HepG2 (cell line): Measurements from ENCODE around the gene ABCC3. TPM values are rescaled to one million over a fixed set of nuclear protein-coding genes. Genes with fewer than 3 reads are reported as not detected.
A peak's percentile ranks its signal among the peaks of the same experiment; 100 is the strongest.

Source experiments
- ATAC-seq: fragments of 200-7000 bp; cut with Tn5 transposase; 3 replicates; pipeline ENCODE4 v1.9.1; 2020; ENCODE audit warnings: mild to moderate bottlenecking, moderate library complexity
- BruUV-seq: library from RNA; stranded (reverse); fragments of 400-500 nt; replicated peaks from 2 replicates; lab custom pipeline; 2021; lab: Mats Ljungman, UMichigan
- CTCF ChIA-PET: fragments of 300-600 bp; formaldehyde crosslinking; extraction: SDS; loops from one replicate; lab custom pipeline; 2021; ENCODE audit warnings: low total read pairs, inconsistent platforms, low intra/inter-chr PET ratio; lab: Yijun Ruan, JAX
- POLR2A ChIA-PET: fragments of 350-600 bp; sonication (Branson Sonifier 250); formaldehyde crosslinking; loops from one replicate; lab custom pipeline; 2020; ENCODE audit warnings: antibody characterized with exemption, inconsistent platforms; lab: Yijun Ruan, JAX
- DNase-seq: peaks from one replicate; pipeline ENCODE4 v3.0.0-alpha.2; 2015; ENCODE audit warnings: low spot score
- FAIRE-seq: peaks from 3 replicates; lab custom pipeline; 2011; peaks lifted over from hg19 to GRCh38; lab: Jason Lieb, UNC
- H2AFZ ChIP-seq: one replicate; pipeline ENCODE4 v1.6.1; 2011; ENCODE audit warnings: low read length, inconsistent platforms
- H3K27ac ChIP-seq: fragments of 300-600 bp; 3 replicates; pipeline ENCODE4 v1.8.0; 2011; ENCODE audit warnings: mixed run types, mild to moderate bottlenecking, mixed read lengths, low read length, inconsistent platforms; ENCODE audit not compliant: insufficient read depth; ENCODE audit errors: extremely low read length
- H3K27me3 ChIP-seq, 2 experiments: fragments of 200-600 bp in 1 of 2; 2 replicates in 1 of 2; 3 replicates in 1 of 2; pipeline versions ENCODE4 v1.6.0 to v1.8.0; 2011; ENCODE audit warnings: low read length in 2 of 2, mild to moderate bottlenecking in 2 of 2, moderate library complexity in 2 of 2, inconsistent platforms in 1 of 2; ENCODE audit not compliant: insufficient read depth in 2 of 2, control insufficient read depth in 1 of 2
- H3K36me3 ChIP-seq, 2 experiments: fragments of 200-600 bp in 1 of 2; replicated peaks in 1 of 2; 2 replicates in 1 of 2; 3 replicates in 1 of 2; pipeline versions ENCODE4 v1.5.1 to v1.8.0; 2011; ENCODE audit warnings: low read length in 2 of 2, inconsistent platforms in 1 of 2; ENCODE audit not compliant: insufficient read depth in 2 of 2, control insufficient read depth in 1 of 2
- H3K4me1 ChIP-seq: 2 replicates; pipeline ENCODE4 v1.5.1; 2012; ENCODE audit warnings: low read length, inconsistent platforms; ENCODE audit not compliant: insufficient read depth
- H3K4me2 ChIP-seq: 2 replicates; pipeline ENCODE4 v1.6.0; 2011; ENCODE audit warnings: low read depth, low read length, inconsistent platforms
- H3K4me3 ChIP-seq, 3 experiments: fragments of 200-600 bp in 1 of 3; sonication (generic), shearing (Covaris generic) in 1 of 3; replicated peaks in 1 of 3; 2 replicates each; pipeline ENCODE4 v1.5.1; 2011 to 2016; ENCODE audit warnings: low read length in 3 of 3, inconsistent platforms in 2 of 3, low read depth in 2 of 3, mild to moderate bottlenecking in 2 of 3, control low read depth in 1 of 3, mixed read lengths in 1 of 3; ENCODE audit not compliant: insufficient read depth in 1 of 3
- H3K79me2 ChIP-seq: one replicate; pipeline ENCODE4 v1.6.1; 2011; ENCODE audit warnings: low read length, inconsistent platforms; ENCODE audit not compliant: insufficient read depth
- H3K9ac ChIP-seq: 2 replicates; pipeline ENCODE4 v1.6.0; 2011; ENCODE audit warnings: mild to moderate bottlenecking, low read depth, low read length, inconsistent platforms; ENCODE audit not compliant: insufficient read depth
- H3K9me3 ChIP-seq: 2 replicates; pipeline ENCODE4 v1.5.1; 2012; ENCODE audit warnings: mild to moderate bottlenecking, low read length
- H4K20me1 ChIP-seq: 2 replicates; pipeline ENCODE4 v1.6.0; 2011; ENCODE audit warnings: inconsistent platforms, mild to moderate bottlenecking, low read length, moderate library complexity; ENCODE audit not compliant: insufficient read depth
- CBX1 ChIP-seq: IDR thresholded peaks from one replicate; pipeline ENCODE4 v1.6.1; 2016; ENCODE audit warnings: antibody characterized with exemption, low read depth
- FOXC1 ChIP-seq: sonication (generic); formaldehyde crosslinking; IDR thresholded peaks from 2 replicates; pipeline ENCODE4 v1.8.0; 2022; ENCODE audit warnings: mild to moderate bottlenecking, missing genetic modification reagents, borderline replicate concordance
- MYNN ChIP-seq: sonication (generic); formaldehyde crosslinking; IDR thresholded peaks from 2 replicates; pipeline ENCODE4 v1.4.0; 2020; ENCODE audit warnings: mild to moderate bottlenecking, low read depth, missing genetic modification reagents
- NFRKB ChIP-seq: fragments of 450-650 bp; IDR thresholded peaks from 2 replicates; pipeline ENCODE4 v1.6.1; 2017
- NFYB ChIP-seq: sonication (generic); formaldehyde crosslinking; IDR thresholded peaks from 2 replicates; pipeline ENCODE4 v1.4.0; 2020; ENCODE audit warnings: missing genetic modification reagents
- PCBP1 ChIP-seq: fragments of 200-400 bp; formaldehyde crosslinking; IDR thresholded peaks from 2 replicates; pipeline ENCODE4 v1.6.1; 2017; ENCODE audit warnings: mild to moderate bottlenecking, low read depth, low read length, borderline replicate concordance
- RBAK ChIP-seq: sonication (generic); formaldehyde crosslinking; IDR thresholded peaks from 2 replicates; pipeline ENCODE4 v1.5.1; 2020; ENCODE audit warnings: mild to moderate bottlenecking, missing genetic modification reagents
- RCOR2 ChIP-seq: IDR thresholded peaks from 2 replicates; pipeline ENCODE4 v1.6.1; 2016; ENCODE audit warnings: missing biosample characterization, missing genetic modification reagents
- SIX4 ChIP-seq: sonication (generic); formaldehyde crosslinking; IDR thresholded peaks from 2 replicates; pipeline ENCODE4 v1.4.0; 2020; ENCODE audit warnings: missing genetic modification reagents
- SP140L ChIP-seq: sonication (generic); formaldehyde crosslinking; IDR thresholded peaks from 2 replicates; pipeline ENCODE4 v1.4.0; 2020; ENCODE audit warnings: missing genetic modification reagents, borderline replicate concordance
- TOE1 ChIP-seq: sonication (generic); formaldehyde crosslinking; IDR thresholded peaks from 2 replicates; pipeline ENCODE4 v1.4.0; 2020; ENCODE audit warnings: mild to moderate bottlenecking, missing genetic modification reagents
- ZFP82 ChIP-seq: sonication (generic); formaldehyde crosslinking; IDR thresholded peaks from 2 replicates; pipeline ENCODE4 v1.5.1; 2020; ENCODE audit warnings: mild to moderate bottlenecking, missing genetic modification reagents, borderline replicate concordance
- ZNF234 ChIP-seq: sonication (generic); formaldehyde crosslinking; conservative IDR thresholded peaks from 2 replicates; pipeline ENCODE4 v1.5.1; 2020; ENCODE audit warnings: mild to moderate bottlenecking, missing genetic modification reagents
- ZNF510 ChIP-seq: sonication (generic); formaldehyde crosslinking; IDR thresholded peaks from 2 replicates; pipeline ENCODE4 v1.4.0; 2020; ENCODE audit warnings: low read depth, mild to moderate bottlenecking, missing genetic modification reagents
- ZNF879 ChIP-seq: sonication (generic); formaldehyde crosslinking; IDR thresholded peaks from 2 replicates; pipeline ENCODE4 v1.8.1; 2023; ENCODE audit warnings: missing genetic modification reagents
- WGBS: methylation state at CpG from one replicate; pipeline ENCODE4 v1.1.6; 2017; ENCODE audit warnings: low lambda C conversion rate; 5-methylcytosine and 5-hydroxymethylcytosine counted together
- in situ Hi-C: cut with HindIII; loops from 2 replicates; pipeline ENCODE4 v1.10.0; 2017; ENCODE audit warnings: low pct_unique_long_range_greater_than_20kb; ENCODE audit not compliant: extremely low pct_ligation_motif_present
- intact Hi-C: fragments of 100-400 bp; cut with micrococcal nuclease; formaldehyde crosslinking; loops from one replicate; pipeline ENCODE4 v1.10.0; 2022; ENCODE audit not compliant: unreplicated experiment
- polyA plus RNA-seq, 8 experiments: library from polyadenylated mRNA; depleted of rRNA in 3 of 8; stranded (reverse) in 7 of 8; unstranded in 1 of 8; fragments of >200 nt; fragmentation: Illumina TruSeq in 4 of 8; extraction: Trizol in 4 of 8; gene quantifications; 2 replicates each; pipeline versions ENCODE4 v1.2.1 to v1.2.3, GENCODE V29; 2011 to 2016; ENCODE audit warnings: low read depth in 4 of 8, missing spikeins in 1 of 8, mixed read lengths in 1 of 8; ENCODE audit not compliant: insufficient read depth in 1 of 8
- total RNA-seq, 5 experiments: library from RNA; depleted of rRNA; stranded (reverse); fragments of >200 nt; fragmentation: Illumina TruSeq; extraction: Trizol; gene quantifications; 2 replicates each; pipeline ENCODE4 v1.2.3, GENCODE V29; 2016; ENCODE audit warnings: low read depth in 1 of 5
- TF ChIP-seq, protein P1 (sequence below): conservative IDR thresholded peaks from 2 replicates; pipeline ENCODE4 v1.6.1; 2018; ENCODE audit warnings: missing genetic modification reagents
- TF ChIP-seq, protein P2 (sequence below): sonication (generic); formaldehyde crosslinking; IDR thresholded peaks from 2 replicates; pipeline ENCODE4 v1.4.0; 2020; ENCODE audit warnings: missing genetic modification reagents
- TF ChIP-seq, protein P3 (sequence below): sonication (generic); formaldehyde crosslinking; IDR thresholded peaks from 2 replicates; pipeline ENCODE4 v1.5.0; 2020; ENCODE audit warnings: mild to moderate bottlenecking, missing genetic modification reagents, borderline replicate concordance

Gene ABCC3
- total and polyA plus RNA-seq, 2 of the 13 experiments (the other 11 are each of a cell fraction or from before 2014, with no cell fraction given) = 25.2 to 50.7 TPM

DNA sequence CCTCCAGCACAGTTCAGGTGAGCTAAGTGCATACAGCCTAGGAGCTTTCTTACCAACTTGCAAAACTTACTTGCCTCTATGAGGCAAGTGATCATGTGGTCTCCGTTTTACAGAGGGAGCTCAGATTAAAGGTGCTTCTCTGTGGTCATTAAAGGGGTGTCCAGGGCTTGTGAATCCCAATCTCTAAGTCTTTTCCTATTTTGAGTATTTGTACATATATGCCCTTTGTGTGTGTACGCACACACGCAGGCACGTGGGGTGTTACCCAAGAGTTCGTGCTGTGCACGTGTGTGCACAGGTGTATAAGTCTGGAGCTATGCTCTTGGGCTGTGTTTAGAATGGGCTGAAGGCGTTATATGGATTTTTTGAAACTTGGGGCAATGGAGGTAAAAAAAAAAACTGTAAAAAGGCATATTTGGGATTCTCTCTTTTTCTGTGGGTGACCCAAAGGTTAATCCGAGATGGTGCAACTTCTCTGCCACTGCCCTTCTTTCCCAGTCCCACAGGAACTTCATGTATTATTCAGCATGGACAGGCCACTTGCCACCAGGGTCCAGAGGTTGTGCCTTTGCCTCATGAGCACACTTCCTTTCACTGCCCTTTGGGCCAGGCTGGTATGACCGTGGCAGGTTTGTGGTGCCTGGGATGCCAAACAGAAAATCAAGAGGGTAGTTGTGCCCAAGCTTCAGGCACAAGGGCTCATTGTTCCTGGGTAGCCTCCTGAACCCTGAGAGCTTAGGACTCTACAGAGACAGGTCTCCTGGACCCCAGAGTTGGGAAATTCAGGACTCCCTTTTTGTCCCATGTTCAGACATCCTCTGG lies 1.5 kb downstream of the ABCC3 start:
- H3K9ac ChIP-seq = peak overlapping the region; percentile 70
- peaks cover 95% of the 10 kb centered on the region for H3K4me1 ChIP-seq
- H3K4me3 ChIP-seq = peak overlapping the region; percentile 71 to 82 (median 76)
- H4K20me1 ChIP-seq = no peaks in the 10 kb centered on the region
- no peaks in the 10 kb centered on the region for H3K9me3 ChIP-seq
- no peaks in the 10 kb centered on the region for H3K36me3 ChIP-seq
- peak; percentile 54 for ATAC-seq
- H3K4me2 ChIP-seq = peak overlapping the region; percentile 87
- H3K79me2 ChIP-seq = peaks cover 9% of the 10 kb centered on the region
- ChIA-PET CTCF (no interaction called here), POLR2A (interaction anchor here (0.6 to 19.8 kb wide), 13 partner anchors 9 to 127 kb away, joined by 3 to 839 read pairs (median 5); partner anchors contain the start of gene ANKRD40)
- FAIRE-seq = peak; percentile 63
- peaks cover 0 to 19% of the 10 kb centered on the region in 2 experiments; a peak in 2 of 5 replicates for H3K27me3 ChIP-seq
- in situ Hi-C loops = no loop called here
- DNase-seq = peak; percentile 84
- no TSS peak for BruUV-seq
- 4% methylated on average over 8 of the region's 9 CpGs for WGBS
- no peak overlapping the region for H2AFZ ChIP-seq
- H3K27ac ChIP-seq = peak overlapping the region; percentile 73
- intact Hi-C loops = loop anchor here (2.0 kb wide), 1 partner anchor 51 kb away; no protein-coding TSS in a partner anchor
- TF ChIP-seq PCBP1 = no peak
- no peak for TF ChIP-seq ZNF234
- TF ChIP-seq MYNN (CRISPR knock-in tag) = no peak
- TF ChIP-seq RCOR2 (CRISPR knock-in tag) = 0 out of 2 replicates have a peak, but pooled peaks have one; percentile 14
- no peak for TF ChIP-seq ZFP82 (CRISPR knock-in tag)
- TF ChIP-seq, protein P1, sequence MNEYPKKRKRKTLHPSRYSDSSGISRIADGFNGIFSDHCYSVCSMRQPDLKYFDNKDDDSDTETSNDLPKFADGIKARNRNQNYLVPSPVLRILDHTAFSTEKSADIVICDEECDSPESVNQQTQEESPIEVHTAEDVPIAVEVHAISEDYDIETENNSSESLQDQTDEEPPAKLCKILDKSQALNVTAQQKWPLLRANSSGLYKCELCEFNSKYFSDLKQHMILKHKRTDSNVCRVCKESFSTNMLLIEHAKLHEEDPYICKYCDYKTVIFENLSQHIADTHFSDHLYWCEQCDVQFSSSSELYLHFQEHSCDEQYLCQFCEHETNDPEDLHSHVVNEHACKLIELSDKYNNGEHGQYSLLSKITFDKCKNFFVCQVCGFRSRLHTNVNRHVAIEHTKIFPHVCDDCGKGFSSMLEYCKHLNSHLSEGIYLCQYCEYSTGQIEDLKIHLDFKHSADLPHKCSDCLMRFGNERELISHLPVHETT (CRISPR knock-in tag) = no peak
- no peak for TF ChIP-seq NFYB (CRISPR knock-in tag)
- no peak for TF ChIP-seq SP140L
- TF ChIP-seq NFRKB = no peak
- no peak for TF ChIP-seq SIX4 (CRISPR knock-in tag)
- TF ChIP-seq RBAK = no peak
- no peak for TF ChIP-seq TOE1 (CRISPR knock-in tag)
- no peak for TF ChIP-seq CBX1
- TF ChIP-seq, protein P2, sequence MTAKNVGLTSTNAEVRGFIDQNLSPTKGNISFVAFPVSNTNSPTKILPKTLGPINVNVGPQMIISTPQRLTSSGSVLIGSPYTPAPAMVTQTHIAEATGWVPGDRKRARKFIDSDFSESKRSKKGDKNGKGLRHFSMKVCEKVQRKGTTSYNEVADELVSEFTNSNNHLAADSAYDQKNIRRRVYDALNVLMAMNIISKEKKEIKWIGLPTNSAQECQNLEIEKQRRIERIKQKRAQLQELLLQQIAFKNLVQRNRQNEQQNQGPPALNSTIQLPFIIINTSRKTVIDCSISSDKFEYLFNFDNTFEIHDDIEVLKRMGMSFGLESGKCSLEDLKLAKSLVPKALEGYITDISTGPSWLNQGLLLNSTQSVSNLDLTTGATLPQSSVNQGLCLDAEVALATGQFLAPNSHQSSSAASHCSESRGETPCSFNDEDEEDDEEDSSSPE (CRISPR knock-in tag) = 0 out of 2 replicates have a peak, but pooled peaks have one; percentile 19
- TF ChIP-seq FOXC1 (CRISPR knock-in tag) = 0 out of 2 replicates have a peak, but pooled peaks have one; percentile 25
- TF ChIP-seq, protein P3, sequence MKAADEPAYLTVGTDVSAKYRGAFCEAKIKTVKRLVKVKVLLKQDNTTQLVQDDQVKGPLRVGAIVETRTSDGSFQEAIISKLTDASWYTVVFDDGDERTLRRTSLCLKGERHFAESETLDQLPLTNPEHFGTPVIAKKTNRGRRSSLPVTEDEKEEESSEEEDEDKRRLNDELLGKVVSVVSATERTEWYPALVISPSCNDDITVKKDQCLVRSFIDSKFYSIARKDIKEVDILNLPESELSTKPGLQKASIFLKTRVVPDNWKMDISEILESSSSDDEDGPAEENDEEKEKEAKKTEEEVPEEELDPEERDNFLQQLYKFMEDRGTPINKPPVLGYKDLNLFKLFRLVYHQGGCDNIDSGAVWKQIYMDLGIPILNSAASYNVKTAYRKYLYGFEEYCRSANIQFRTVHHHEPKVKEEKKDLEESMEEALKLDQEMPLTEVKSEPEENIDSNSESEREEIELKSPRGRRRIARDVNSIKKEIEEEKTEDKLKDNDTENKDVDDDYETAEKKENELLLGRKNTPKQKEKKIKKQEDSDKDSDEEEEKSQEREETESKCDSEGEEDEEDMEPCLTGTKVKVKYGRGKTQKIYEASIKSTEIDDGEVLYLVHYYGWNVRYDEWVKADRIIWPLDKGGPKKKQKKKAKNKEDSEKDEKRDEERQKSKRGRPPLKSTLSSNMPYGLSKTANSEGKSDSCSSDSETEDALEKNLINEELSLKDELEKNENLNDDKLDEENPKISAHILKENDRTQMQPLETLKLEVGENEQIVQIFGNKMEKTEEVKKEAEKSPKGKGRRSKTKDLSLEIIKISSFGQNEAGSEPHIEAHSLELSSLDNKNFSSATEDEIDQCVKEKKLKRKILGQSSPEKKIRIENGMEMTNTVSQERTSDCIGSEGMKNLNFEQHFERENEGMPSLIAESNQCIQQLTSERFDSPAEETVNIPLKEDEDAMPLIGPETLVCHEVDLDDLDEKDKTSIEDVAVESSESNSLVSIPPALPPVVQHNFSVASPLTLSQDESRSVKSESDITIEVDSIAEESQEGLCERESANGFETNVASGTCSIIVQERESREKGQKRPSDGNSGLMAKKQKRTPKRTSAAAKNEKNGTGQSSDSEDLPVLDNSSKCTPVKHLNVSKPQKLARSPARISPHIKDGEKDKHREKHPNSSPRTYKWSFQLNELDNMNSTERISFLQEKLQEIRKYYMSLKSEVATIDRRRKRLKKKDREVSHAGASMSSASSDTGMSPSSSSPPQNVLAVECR (CRISPR knock-in tag) = 0 out of 2 replicates have a peak, but pooled peaks have one; percentile 35
- no peak for TF ChIP-seq ZNF510 (CRISPR knock-in tag)
- no peak for TF ChIP-seq ZNF879 (CRISPR knock-in tag)
